T47D (cell line): ENCODE measurements around the gene TMEM107.
"Not testable (repeated sequence)": the region's sequence is repeated elsewhere in the genome, so short reads cannot be mapped to it uniquely, and the experiment has no call there.

ENCODE experiments used
- DNase-seq, 2 experiments: peaks; one replicate each; pipeline versions ENCODE4 v3.0.0 to v3.0.0-alpha.2; 2011 to 2012; ENCODE audit warnings: low read depth in 1 of 2, low spot score in 1 of 2
- JUND ChIP-seq: IDR thresholded peaks from 2 replicates; pipeline ENCODE4 v1.6.1; 2012; ENCODE audit warnings: low read depth
- in situ Hi-C: cut with HindIII; loops from 2 replicates; pipeline ENCODE4 v1.10.0; 2016; ENCODE audit warnings: low sequenced_read_pairs, low pct_unique_long_range_greater_than_20kb

Gene TMEM107

DNA sequence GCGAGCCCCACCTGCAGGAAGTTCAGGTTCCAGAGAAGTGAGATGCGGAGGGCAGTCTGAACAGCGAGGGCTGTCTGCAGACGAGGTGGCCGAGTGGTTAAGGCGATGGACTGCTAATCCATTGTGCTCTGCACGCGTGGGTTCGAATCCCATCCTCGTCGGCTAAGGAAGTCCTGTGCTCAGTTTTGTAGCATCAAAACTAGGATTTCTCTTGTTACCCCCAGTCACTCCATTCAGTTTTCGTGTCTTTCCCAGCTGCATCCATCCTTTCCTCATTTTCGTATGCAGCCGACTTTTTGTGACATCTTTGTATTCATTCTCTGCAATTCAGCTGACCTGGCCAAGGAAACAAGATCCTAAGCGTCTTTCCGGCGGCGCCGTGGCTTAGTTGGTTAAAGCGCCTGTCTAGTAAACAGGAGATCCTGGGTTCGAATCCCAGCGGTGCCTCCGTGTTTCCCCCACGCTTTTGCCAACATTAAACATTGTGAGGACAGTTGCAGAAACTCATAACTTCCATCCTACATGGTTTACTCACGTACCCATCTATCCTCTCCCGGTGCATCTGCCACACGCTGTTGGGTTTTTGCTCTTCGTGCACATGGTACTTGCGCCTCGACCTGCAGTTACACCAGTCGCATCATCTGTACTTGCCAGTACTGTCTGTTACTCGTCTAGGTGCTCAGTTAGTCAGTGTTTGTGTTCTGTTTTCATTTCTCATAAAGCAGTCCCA is 10.8 kb upstream of the TMEM107 start:
- no peak for TF ChIP-seq JUND
- in situ Hi-C loops, result no loop called here
- DNase-seq, result peak in 1 of 2 experiments; percentile 94

DNA sequence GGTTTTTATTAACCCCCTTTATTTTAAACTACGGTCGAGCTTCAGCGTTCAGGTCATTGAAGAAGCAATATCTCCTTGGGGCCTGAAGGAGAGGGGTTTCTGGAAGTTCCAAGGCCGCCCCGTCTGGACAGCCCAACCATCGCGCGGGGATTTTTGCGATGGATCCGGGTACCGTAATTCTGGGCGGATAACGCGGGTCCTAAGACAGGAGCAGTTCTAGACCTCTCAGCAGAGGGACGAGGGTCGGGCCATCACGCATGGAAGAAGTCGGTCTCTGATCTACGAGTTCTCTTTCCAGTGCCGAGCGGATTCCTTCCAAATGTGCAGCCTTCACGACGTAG is 10.2 kb upstream of the TMEM107 start:
- no peak for DNase-seq
- TF ChIP-seq JUND, result no peak
- in situ Hi-C loops, result no loop called here

DNA sequence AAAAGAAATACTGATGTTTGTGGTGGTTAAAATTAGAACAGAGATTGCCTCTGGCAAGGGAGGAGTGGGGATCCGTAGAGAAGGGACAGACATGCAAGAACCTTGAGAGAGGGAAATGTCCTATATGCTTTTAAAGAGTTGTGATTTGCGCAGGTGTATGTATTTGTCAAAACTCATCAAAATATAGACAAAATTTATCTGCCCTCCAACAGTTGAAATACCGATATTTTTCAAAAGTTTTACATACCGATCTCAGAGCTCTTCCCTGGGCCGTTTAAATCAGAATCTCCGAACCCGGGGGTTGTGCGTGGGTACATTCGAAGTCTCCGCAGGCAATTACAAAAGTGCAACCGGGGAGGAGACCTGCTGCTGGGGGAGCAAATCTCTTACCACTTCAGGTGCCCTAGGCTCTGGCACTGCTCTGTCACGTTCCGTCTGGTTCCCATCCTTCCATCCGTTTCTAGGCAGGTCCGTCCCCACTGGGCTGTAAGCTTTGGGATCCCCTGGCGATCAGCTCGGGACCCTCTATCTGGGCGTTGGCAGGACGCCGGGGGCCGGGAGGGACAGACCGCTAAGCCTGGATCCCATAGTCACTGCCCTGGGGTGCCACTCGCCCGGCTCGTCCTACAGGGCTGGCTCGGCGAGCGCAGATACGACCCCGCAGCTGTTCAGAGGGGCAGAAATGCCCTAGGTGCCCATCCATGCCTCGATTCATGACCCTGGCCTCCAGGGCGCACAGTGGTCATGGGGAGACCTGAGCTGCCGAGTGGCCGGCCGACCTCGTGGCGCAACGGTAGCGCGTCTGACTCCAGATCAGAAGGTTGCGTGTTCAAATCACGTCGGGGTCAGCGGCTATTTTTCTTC is 9.6 kb upstream of the TMEM107 start:
- TF ChIP-seq JUND, result no peak
- in situ Hi-C loops, result no loop called here
- DNase-seq, result peak in 1 of 2 experiments; percentile 65

DNA sequence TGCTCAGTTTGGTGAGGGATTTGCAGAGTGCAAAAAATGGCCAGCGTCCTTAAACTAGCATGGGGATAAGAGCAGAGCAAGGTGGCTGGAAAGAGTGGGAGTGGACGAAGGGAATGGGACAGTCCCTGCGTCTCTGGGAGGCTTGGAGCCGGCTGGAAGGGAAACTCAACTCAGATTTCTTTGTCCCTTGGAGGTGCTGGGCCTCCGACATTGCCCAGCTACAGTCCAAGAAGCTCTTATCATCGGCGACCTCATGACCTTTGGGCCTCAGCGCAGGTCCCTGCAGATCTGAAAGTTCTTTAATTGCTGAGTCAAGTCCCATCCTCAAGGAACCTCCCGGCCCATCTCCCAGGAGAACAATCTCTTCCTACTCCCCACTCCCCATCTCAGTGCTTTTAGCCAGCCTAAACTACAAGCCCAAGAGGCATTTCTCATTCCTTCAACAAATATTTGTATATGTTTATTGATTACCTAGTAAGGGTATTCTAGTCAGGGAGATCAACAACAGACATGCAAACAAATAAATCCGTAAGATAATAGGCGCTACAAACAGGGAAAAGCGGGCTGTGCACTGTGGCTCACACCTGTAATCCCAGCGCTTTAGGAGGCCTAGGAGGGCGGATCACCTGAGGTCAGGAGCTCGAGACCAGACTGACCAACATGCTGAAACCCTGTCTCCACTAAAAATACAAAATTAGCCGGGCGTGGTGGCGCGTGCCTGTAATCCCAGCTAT is 985 bp upstream of the TMEM107 start:
- no peak for DNase-seq
- TF ChIP-seq JUND, result no peak
- in situ Hi-C loops, result no loop called here

DNA sequence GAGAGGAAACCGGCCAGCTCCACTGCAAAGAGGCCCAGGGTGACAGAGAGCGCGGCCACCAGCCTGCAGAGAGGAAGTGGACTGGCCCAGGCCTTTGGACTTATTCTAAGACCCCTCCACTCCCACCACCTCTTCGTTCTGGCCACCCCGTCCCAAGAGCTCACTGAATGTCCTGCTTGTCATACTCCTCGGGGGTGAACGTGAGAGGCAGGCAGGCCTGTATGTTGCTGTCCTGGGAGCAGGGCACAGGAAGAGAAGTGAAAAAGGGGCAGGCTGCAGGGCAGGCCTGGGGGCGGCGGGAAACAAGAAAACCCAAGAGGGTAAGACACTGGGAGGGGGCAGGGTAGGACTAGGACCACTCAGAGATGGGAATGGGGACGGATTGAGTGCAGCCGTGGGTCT is 384 bp downstream of the TMEM107 start:
- in situ Hi-C loops, result no loop called here
- TF ChIP-seq JUND, result no peak
- DNase-seq, result no peak

DNA sequence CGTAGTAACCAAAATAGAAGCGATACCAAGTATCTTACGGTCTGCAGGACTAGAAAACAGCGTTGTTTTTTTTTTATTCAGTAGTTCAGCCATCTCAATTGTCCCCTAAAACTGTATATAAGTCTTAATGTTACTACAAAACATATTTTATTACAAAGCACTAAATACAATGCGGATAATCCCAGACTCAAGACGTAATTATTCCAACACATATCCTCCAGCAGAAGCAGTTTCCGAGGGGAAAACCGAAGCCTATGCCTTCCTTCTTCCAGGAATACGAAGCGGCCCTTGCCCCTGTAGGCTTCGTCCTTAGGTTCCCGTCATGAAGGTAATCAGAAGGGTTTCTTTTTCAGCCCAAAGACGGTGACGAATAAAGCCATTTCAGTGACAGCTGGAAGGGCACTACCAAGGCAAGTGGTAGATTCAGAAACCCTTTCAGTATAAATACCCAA is 2.3 kb downstream of the TMEM107 start:
- in situ Hi-C loops, result no loop called here
- no peak for DNase-seq
- no peak for TF ChIP-seq JUND

DNA sequence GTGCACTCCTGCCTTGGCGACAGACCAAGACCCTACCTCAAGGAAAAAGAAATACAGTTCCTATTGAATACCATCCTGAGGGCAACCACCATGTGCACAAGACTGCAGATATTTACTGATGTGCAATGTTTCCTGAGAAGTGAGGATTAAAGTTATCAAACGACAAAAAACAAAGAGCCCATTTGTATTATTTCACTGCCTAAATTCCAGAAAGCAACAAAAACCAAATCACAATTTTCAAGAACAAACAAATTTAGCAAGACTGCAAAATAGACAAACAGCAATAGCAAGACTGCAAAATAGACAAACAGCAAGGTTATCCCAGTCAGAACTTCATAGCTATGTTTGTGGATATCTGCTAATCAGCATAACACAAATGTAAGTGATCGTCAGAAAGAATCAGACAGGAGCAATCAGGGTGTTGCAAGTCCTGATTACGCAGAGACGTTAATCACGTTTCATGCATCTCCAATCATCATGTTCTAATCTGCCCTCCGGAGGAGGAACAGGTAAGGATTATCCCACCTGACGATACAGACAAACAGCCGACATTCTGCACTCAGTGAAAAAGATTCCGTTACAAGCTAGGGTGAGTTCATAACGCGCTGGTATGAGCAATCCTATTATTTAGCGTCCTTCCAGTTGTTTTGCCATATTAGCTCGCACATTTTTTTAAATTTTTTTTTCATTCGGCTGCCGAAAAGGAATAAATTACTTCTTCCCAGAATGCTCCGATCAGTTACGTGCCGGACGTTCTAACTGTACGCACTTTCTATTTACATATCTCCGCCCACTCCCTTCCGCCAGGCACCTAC is 2.9 kb downstream of the TMEM107 start:
- peak in 1 of 2 experiments; percentile 96 for DNase-seq
- in situ Hi-C loops, result no loop called here
- peak; percentile 64 for TF ChIP-seq JUND

DNA sequence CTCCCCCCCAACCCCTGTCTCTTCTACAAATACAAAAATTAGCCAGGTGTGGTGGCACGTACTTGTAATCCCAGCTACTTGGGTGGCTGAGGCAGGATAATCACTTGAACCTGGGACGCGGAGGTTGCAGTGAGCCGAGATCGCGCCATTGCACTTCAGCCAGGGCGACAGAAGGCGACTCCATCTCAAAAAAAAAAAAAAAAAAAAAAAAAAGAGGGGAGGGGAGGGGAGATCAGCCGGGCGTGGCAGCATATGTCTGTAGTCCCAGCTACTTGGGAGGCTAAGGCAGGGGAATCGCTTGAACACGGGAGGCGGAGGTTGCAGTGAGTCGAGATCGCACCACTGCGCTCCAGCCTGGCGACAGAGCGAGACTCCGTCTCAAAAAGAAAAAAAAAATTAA is 6.0 kb downstream of the TMEM107 start:
- DNase-seq, in situ Hi-C loops: not testable (repeated sequence)

DNA sequence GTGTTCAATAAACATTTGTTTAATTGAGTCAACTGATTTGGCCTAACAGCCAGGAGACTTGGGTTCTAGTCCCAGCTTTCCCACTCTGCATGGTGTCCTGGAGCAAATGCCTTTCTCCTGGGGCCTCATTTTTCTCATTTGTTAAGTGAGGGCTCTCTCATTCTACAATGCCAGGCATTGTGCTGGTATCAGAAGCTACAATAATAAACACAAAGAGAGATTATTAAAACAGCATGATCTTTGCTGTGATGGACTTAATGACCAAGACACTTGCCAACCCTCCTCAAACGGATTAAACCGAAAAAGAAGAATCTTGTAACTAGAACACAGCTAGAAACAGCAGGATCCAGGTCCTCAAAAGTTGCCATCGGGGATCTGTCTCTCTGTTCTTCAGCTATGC is 8.7 kb downstream of the TMEM107 start:
- in situ Hi-C loops, result no loop called here

DNA sequence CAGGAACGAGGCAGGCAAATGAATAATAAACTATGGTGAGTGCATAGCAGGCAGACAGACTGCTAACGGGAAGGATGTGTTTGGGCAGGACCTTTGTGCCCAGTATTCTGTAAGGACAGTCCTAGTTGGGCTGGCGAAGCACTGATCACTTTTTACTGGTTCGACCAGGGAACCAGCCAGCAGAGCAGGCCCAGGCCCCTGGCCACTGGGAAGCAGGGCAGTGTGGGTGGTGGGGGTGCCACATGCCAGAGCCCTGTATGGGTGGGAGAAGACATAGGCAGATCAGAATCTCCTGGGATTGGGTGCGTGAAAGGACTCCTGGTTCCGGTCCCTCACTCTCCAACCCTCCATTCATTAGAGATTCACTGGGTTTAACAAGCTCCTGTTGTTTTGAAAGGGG is 9.4 kb downstream of the TMEM107 start:
- TF ChIP-seq JUND, result no peak
- in situ Hi-C loops, result no loop called here
- DNase-seq, result no peak

More for the DNA sequence above, 8.7 kb downstream of the TMEM107 start:
- no peak for TF ChIP-seq JUND
- DNase-seq, result no peak

DNA sequence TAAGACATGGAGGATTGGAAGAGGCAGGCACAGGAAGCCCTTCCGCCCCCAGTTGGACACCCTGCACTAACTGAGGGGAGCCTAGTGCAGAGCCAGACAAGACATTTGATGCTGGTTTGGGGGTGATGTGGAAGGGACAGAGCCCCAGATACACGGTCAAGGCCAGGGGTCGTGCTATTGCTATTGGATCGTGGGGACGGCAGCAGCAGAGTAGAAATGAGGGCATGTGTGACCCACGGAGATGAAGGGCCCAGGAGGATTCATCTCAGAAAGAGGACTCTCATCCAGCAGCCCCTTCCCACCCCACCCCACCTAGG is 11.4 kb downstream of the TMEM107 start:
- in situ Hi-C loops, result no loop called here
- TF ChIP-seq JUND, result no peak
- DNase-seq, result no peak
